Astrocyte (in vitro differentiated cells and primary cell): Measurements from ENCODE around the gene BTF3.

Source experiments
- EZH2 ChIP-seq: IDR thresholded peaks from 2 replicates; pipeline ENCODE4 v1.6.1; 2012; ENCODE audit warnings: mild to moderate bottlenecking, low read length, inconsistent platforms; ENCODE audit not compliant: insufficient read depth
- TF ChIP-seq, protein P1 (sequence below): IDR thresholded peaks from 2 replicates; pipeline ENCODE4 v1.5.1; 2011; ENCODE audit warnings: low read depth, mild to moderate bottlenecking, inconsistent platforms, low read length, moderate library complexity; ENCODE audit not compliant: insufficient read depth

DNA sequence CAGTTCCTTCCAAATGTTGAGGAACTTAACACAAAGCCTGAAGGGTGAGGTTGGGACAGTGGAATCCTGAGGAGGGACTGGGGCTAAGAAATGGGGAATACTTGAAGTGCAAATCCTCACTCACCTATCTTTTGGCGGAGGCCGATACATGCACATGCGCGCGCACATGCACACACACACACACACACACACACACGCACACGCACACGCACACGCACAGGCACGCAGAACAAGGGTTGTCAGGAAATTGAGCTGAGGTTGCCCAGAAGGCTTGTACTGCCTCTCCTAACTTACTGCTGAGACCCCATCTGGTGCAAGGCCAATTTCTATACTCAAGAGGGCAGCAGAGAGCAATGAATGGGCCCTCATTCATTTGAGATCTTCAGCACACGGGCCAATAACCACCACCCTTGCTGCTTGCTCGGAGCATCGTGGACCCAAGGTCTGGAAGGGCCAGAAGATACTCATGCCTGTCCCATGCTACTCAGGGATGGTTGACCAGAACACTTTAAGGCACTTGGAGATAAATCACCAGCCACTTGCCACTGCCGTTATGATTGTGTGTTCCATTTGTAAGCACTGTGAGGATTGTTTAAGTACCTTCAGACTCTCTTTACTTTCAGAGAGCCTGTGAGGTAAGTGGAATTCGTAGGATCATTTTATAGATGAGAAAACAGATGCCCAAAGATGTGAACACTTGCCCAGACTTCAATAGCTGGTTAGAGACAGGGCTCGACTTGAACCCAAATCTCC is 21.5 kb downstream of the BTF3 start:
- TF ChIP-seq, protein P1, sequence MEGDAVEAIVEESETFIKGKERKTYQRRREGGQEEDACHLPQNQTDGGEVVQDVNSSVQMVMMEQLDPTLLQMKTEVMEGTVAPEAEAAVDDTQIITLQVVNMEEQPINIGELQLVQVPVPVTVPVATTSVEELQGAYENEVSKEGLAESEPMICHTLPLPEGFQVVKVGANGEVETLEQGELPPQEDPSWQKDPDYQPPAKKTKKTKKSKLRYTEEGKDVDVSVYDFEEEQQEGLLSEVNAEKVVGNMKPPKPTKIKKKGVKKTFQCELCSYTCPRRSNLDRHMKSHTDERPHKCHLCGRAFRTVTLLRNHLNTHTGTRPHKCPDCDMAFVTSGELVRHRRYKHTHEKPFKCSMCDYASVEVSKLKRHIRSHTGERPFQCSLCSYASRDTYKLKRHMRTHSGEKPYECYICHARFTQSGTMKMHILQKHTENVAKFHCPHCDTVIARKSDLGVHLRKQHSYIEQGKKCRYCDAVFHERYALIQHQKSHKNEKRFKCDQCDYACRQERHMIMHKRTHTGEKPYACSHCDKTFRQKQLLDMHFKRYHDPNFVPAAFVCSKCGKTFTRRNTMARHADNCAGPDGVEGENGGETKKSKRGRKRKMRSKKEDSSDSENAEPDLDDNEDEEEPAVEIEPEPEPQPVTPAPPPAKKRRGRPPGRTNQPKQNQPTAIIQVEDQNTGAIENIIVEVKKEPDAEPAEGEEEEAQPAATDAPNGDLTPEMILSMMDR: peak; percentile 86
- no peak for TF ChIP-seq EZH2
